ENCODE measurements around the gene SHISAL2A.
"Not testable (repeated sequence)": the region's sequence is repeated elsewhere in the genome, so short reads cannot be mapped to it uniquely, and the experiment has no call there.

Gene SHISAL2A

DNA sequence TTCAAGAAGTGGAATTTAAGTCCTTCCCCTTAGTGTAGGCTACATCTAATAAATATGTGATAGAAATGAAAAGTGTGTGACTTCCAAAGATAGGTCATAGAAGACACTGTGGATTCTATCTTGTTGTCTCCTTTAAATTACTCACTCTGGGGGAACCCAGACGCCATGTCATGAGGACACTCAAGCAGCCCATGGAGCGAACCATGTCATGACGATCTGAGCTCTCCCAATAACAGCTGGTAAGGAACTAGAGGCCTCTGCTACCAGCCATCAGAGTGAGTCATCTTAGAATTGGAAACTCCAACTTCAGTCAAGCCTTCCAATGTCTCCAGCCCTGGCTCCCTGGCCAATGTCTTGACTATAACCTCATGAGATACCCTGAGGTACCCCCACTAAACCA lies 58.9 kb downstream of the SHISAL2A start:
- no peaks in the 10 kb centered on the region for H3K9me3 ChIP-seq (ENCODE audit: insufficient read depth, low read depth, low read length)
- no peak overlapping the region for H3K4ac ChIP-seq (ENCODE audit: low read depth, low read length)
- no peak overlapping the region for H3K23ac ChIP-seq (ENCODE audit: low read length)
- H3K79me1 ChIP-seq (ENCODE audit: low read length): no peaks in the 10 kb centered on the region
- H3K4me1 ChIP-seq (ENCODE audit: control insufficient read depth in 1 of 2, insufficient read depth in 2 of 2, low read length in 2 of 2): no peaks in the 10 kb centered on the region
- no peak overlapping the region for H2BK5ac ChIP-seq (ENCODE audit: low read depth, low read length, poor library complexity)
- WGBS (ENCODE audit: extremely low coverage, insufficient coverage, insufficient read length): no CpG with 5 or more reads among the region's 3 CpGs
- no peak overlapping the region for H2BK120ac ChIP-seq (ENCODE audit: insufficient read depth, low read length, poor library complexity)
- no peaks in the 10 kb centered on the region for H3K79me2 ChIP-seq (ENCODE audit: control insufficient read depth, insufficient read depth, low read length, poor library complexity)
- no peak overlapping the region for H3K4me2 ChIP-seq (ENCODE audit: low read length)
- no peak overlapping the region for H4K8ac ChIP-seq (ENCODE audit: low read depth, low read length)
- no peak overlapping the region for H3K4me3 ChIP-seq (ENCODE audit: low read depth, low read length)
- H2BK12ac ChIP-seq (ENCODE audit: low read length): no peak overlapping the region
- H3K36me3 ChIP-seq (ENCODE audit: control insufficient read depth in 1 of 2, insufficient read depth in 2 of 2, low read length in 2 of 2): peaks cover 20 to 27% of the 10 kb centered on the region in 2 experiments
- H3K9ac ChIP-seq (ENCODE audit: low read length): no peak overlapping the region
- no peak overlapping the region for H4K91ac ChIP-seq (ENCODE audit: low read depth, low read length)
- no peak overlapping the region for H4K12ac ChIP-seq (ENCODE audit: low read depth, low read length)
- no peak overlapping the region for H3K14ac ChIP-seq (ENCODE audit: low read length)
- H3K18ac ChIP-seq (ENCODE audit: low read length): no peak overlapping the region
- no peaks in the 10 kb centered on the region for H3K27me3 ChIP-seq (ENCODE audit: insufficient read depth, low read length)
- no peak overlapping the region for H2AK5ac ChIP-seq (ENCODE audit: low read length)
- no peak overlapping the region for H2AFZ ChIP-seq (ENCODE audit: insufficient read depth, low read length, poor library complexity)
- H3K27ac ChIP-seq (ENCODE audit: low read depth, low read length): no peak overlapping the region
- DNase-seq: no peak

DNA sequence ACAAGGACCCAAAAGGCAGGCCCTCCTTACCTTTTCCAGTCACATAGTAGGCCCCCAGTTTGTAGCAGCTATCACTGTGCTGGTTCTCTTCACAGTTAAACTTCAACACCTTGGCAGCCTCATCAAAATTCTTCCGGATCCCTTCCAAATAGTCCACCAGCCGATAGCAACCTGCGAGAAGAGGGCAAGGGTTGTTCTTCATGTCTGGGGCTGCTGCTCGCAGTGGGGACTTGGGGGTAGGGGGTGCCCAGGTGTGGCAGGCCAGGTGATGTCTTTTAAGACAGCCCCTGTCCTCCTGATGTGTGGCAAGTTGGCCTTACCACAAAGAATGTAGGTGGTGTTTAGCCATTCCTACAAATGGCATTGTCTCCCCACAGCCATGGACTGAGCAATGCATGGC lies 59.7 kb downstream of the SHISAL2A start:
- H3K79me1 ChIP-seq (ENCODE audit: low read length): peaks cover under 1% of the 10 kb centered on the region
- H2BK5ac ChIP-seq (ENCODE audit: low read depth, low read length, poor library complexity): no peak overlapping the region
- H3K27me3 ChIP-seq (ENCODE audit: insufficient read depth, low read length): no peaks in the 10 kb centered on the region
- no peak overlapping the region for H4K8ac ChIP-seq (ENCODE audit: low read depth, low read length)
- H2BK12ac ChIP-seq (ENCODE audit: low read length): no peak overlapping the region
- no peak overlapping the region for H4K91ac ChIP-seq (ENCODE audit: low read depth, low read length)
- no peak overlapping the region for H3K18ac ChIP-seq (ENCODE audit: low read length)
- H4K12ac ChIP-seq (ENCODE audit: low read depth, low read length): no peak overlapping the region
- no CpG with 5 or more reads among the region's 4 CpGs for WGBS (ENCODE audit: extremely low coverage, insufficient coverage, insufficient read length)
- H3K9ac ChIP-seq (ENCODE audit: low read length): no peak overlapping the region
- H2BK120ac ChIP-seq (ENCODE audit: insufficient read depth, low read length, poor library complexity): no peak overlapping the region
- no peak for DNase-seq
- no peak overlapping the region for H3K27ac ChIP-seq (ENCODE audit: low read depth, low read length)
- H3K79me2 ChIP-seq (ENCODE audit: control insufficient read depth, insufficient read depth, low read length, poor library complexity): peaks cover 2% of the 10 kb centered on the region
- H2AFZ ChIP-seq (ENCODE audit: insufficient read depth, low read length, poor library complexity): no peak overlapping the region
- no peak overlapping the region for H3K14ac ChIP-seq (ENCODE audit: low read length)
- H3K4me2 ChIP-seq (ENCODE audit: low read length): no peak overlapping the region
- peaks cover 19 to 23% of the 10 kb centered on the region in 2 experiments for H3K36me3 ChIP-seq (ENCODE audit: control insufficient read depth in 1 of 2, insufficient read depth in 2 of 2, low read length in 2 of 2)
- H3K4ac ChIP-seq (ENCODE audit: low read depth, low read length): no peak overlapping the region
- H3K4me3 ChIP-seq (ENCODE audit: low read depth, low read length): no peak overlapping the region
- H3K9me3 ChIP-seq (ENCODE audit: insufficient read depth, low read depth, low read length): no peaks in the 10 kb centered on the region
- no peak overlapping the region for H3K23ac ChIP-seq (ENCODE audit: low read length)
- no peaks in the 10 kb centered on the region for H3K4me1 ChIP-seq (ENCODE audit: control insufficient read depth in 1 of 2, insufficient read depth in 2 of 2, low read length in 2 of 2)
- H2AK5ac ChIP-seq (ENCODE audit: low read length): no peak overlapping the region

DNA sequence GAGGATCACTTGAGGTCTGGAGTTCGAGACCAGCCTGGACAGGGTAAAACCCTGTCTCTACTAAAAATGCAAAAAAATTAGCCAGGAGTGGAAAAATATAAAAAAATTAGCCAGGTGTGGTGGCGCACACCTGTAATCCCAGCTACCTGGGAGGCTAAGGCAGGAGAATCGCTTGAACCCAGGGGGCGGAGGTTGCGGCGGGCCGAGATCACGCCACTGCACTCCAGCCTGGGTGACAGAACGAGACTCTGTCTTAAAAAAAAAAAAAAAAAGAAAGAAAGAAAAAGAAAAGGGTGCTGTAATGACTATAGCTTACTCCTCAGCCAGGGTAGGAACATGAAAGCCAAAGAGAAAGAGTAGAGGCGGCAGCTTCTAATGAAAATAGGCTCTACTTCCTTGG lies 60.4 kb downstream of the SHISAL2A start:
- no CpG with 5 or more reads among the region's 10 CpGs for WGBS (ENCODE audit: extremely low coverage, insufficient coverage, insufficient read length)
- H2AFZ ChIP-seq (ENCODE audit: insufficient read depth, low read length, poor library complexity); H2BK5ac ChIP-seq (ENCODE audit: low read depth, low read length, poor library complexity); H3K14ac ChIP-seq (ENCODE audit: low read length); H2BK12ac ChIP-seq (ENCODE audit: low read length); H2AK5ac ChIP-seq (ENCODE audit: low read length); H3K79me1 ChIP-seq (ENCODE audit: low read length); H3K9me3 ChIP-seq (ENCODE audit: insufficient read depth, low read depth, low read length); H3K4ac ChIP-seq (ENCODE audit: low read depth, low read length); H3K23ac ChIP-seq (ENCODE audit: low read length); DNase-seq; H4K8ac ChIP-seq (ENCODE audit: low read depth, low read length); H3K4me2 ChIP-seq (ENCODE audit: low read length); H3K18ac ChIP-seq (ENCODE audit: low read length); H2BK120ac ChIP-seq (ENCODE audit: insufficient read depth, low read length, poor library complexity); H3K27ac ChIP-seq (ENCODE audit: low read depth, low read length); H3K4me1 ChIP-seq (ENCODE audit: control insufficient read depth in 1 of 2, insufficient read depth in 2 of 2, low read length in 2 of 2); H3K27me3 ChIP-seq (ENCODE audit: insufficient read depth, low read length); H4K12ac ChIP-seq (ENCODE audit: low read depth, low read length); H3K79me2 ChIP-seq (ENCODE audit: control insufficient read depth, insufficient read depth, low read length, poor library complexity); H4K91ac ChIP-seq (ENCODE audit: low read depth, low read length); H3K4me3 ChIP-seq (ENCODE audit: low read depth, low read length); H3K9ac ChIP-seq (ENCODE audit: low read length): not testable (repeated sequence)
- H3K36me3 ChIP-seq (ENCODE audit: control insufficient read depth in 1 of 2, insufficient read depth in 2 of 2, low read length in 2 of 2): peaks cover 14 to 18% of the 10 kb centered on the region in 2 experiments

DNA sequence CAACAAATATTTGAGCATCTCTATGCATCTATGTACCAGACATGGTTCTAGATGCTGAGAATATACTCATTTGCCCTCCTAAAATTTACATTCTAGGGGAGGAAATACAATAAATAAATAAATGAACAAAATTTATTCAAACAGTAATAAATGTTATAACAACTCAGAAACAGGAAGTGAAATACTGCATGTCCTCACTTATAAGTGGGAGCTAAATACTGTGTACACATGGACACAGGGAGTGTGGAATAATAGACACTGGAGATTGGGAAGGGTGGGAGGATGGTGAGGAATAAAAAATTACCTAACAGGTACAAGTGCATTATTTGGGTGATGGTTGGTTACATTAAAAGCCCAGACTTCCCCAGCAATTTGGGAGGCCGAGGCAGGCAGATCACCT lies 60.9 kb downstream of the SHISAL2A start:
- Histone ChIP-seq H3K4me1 (ENCODE audit: control insufficient read depth in 1 of 2, insufficient read depth in 2 of 2, low read length in 2 of 2) (peaks cover 0 to 3% of the 10 kb centered on the region in 2 experiments), H3K27ac (ENCODE audit: low read depth, low read length) (no peak overlapping the region), H3K9me3 (ENCODE audit: insufficient read depth, low read depth, low read length) (peaks cover 2% of the 10 kb centered on the region), H3K18ac (ENCODE audit: low read length) (no peak overlapping the region), H3K14ac (ENCODE audit: low read length) (no peak overlapping the region), H3K79me2 (ENCODE audit: control insufficient read depth, insufficient read depth, low read length, poor library complexity) (peaks cover 6% of the 10 kb centered on the region), H2BK5ac (ENCODE audit: low read depth, low read length, poor library complexity) (no peak overlapping the region), H4K91ac (ENCODE audit: low read depth, low read length) (no peak overlapping the region), H2AFZ (ENCODE audit: insufficient read depth, low read length, poor library complexity) (no peak overlapping the region), H3K4ac (ENCODE audit: low read depth, low read length) (no peak overlapping the region), H2AK5ac (ENCODE audit: low read length) (no peak overlapping the region), H3K27me3 (ENCODE audit: insufficient read depth, low read length) (no peaks in the 10 kb centered on the region), H3K79me1 (ENCODE audit: low read length) (peaks cover 6% of the 10 kb centered on the region), H4K8ac (ENCODE audit: low read depth, low read length) (no peak overlapping the region), H3K23ac (ENCODE audit: low read length) (no peak overlapping the region), H3K4me3 (ENCODE audit: low read depth, low read length) (no peak overlapping the region), H2BK12ac (ENCODE audit: low read length) (no peak overlapping the region), H3K36me3 (ENCODE audit: control insufficient read depth in 1 of 2, insufficient read depth in 2 of 2, low read length in 2 of 2) (peaks cover 14 to 16% of the 10 kb centered on the region in 2 experiments), H3K9ac (ENCODE audit: low read length) (no peak overlapping the region), H4K12ac (ENCODE audit: low read depth, low read length) (no peak overlapping the region), H2BK120ac (ENCODE audit: insufficient read depth, low read length, poor library complexity) (no peak overlapping the region), H3K4me2 (ENCODE audit: low read length) (no peak overlapping the region)
- DNase-seq: no peak
- no CpG with 5 or more reads among the region's 1 CpG for WGBS (ENCODE audit: extremely low coverage, insufficient coverage, insufficient read length)
